MG63 (cell line): ENCODE results near the gene MFSD12. TPM values are rescaled to one million over a fixed set of nuclear protein-coding genes. Genes with fewer than 3 reads are reported as not detected.

ENCODE experiments used
- DNase-seq: peaks from one replicate; pipeline ENCODE4 v3.0.0-alpha.2; 2020
- H3K27me3 ChIP-seq: fragments of 250-450 bp; sonication (Bioruptor Pico); 2 replicates; pipeline ENCODE4 v1.5.1; 2020; ENCODE audit warnings: mild to moderate bottlenecking, moderate library complexity
- H3K36me3 ChIP-seq: fragments of 250-450 bp; sonication (Bioruptor Pico); 2 replicates; pipeline ENCODE4 v1.5.1; 2020; ENCODE audit warnings: mild to moderate bottlenecking, moderate library complexity
- H3K4me3 ChIP-seq: fragments of 250-450 bp; sonication (Bioruptor Pico); 2 replicates; pipeline ENCODE4 v1.5.1; 2020; ENCODE audit warnings: mild to moderate bottlenecking, moderate library complexity
- H3K9me3 ChIP-seq: fragments of 250-450 bp; sonication (Bioruptor Pico); 2 replicates; pipeline ENCODE4 v1.5.1; 2020; ENCODE audit warnings: mild to moderate bottlenecking, moderate library complexity
- total RNA-seq: library from RNA; depleted of rRNA; stranded (reverse); fragments of >200 nt; shearing (Covaris generic); gene quantifications from 2 replicates; pipeline ENCODE4 v1.2.3, GENCODE V29; 2014; ENCODE audit warnings: low replicate concordance

Gene MFSD12
- total RNA-seq, 1 experiment from 2014 or later, result 26.4 TPM

- H3K36me3 ChIP-seq, result no peaks in the 10 kb centered on the region
Observed at GRCh38 chr19:3523361-3524077, 33.9 kb downstream of the MFSD12 start.

GRCh38 chr19:3522421-3523360, 34.7 kb downstream of the MFSD12 start:
- no peak for DNase-seq
- Histone ChIP-seq H3K36me3 (no peaks in the 10 kb centered on the region), H3K27me3 (no peaks in the 10 kb centered on the region), H3K4me3 (no peak overlapping the region), H3K9me3 (no peaks in the 10 kb centered on the region)

More at GRCh38 chr19:3523361-3524077, 33.9 kb downstream of the MFSD12 start:
- Histone ChIP-seq H3K27me3 (no peaks in the 10 kb centered on the region), H3K9me3 (no peaks in the 10 kb centered on the region), H3K4me3 (no peak overlapping the region)
- no peak for DNase-seq

GRCh38 chr19:3521104-3521445, 36.3 kb downstream of the MFSD12 start:
- Histone ChIP-seq H3K9me3 (no peaks in the 10 kb centered on the region), H3K4me3 (no peak overlapping the region), H3K27me3 (no peaks in the 10 kb centered on the region), H3K36me3 (no peaks in the 10 kb centered on the region)
- no peak for DNase-seq

- no peak for DNase-seq
- H3K36me3 ChIP-seq, result no peaks in the 10 kb centered on the region
- no peaks in the 10 kb centered on the region for H3K27me3 ChIP-seq
- no peak overlapping the region for H3K4me3 ChIP-seq
- no peaks in the 10 kb centered on the region for H3K9me3 ChIP-seq
Observed at GRCh38 chr19:3520166-3521103, 37.0 kb downstream of the MFSD12 start.

GRCh38 chr19:3519126-3519525, 38.3 kb downstream of the MFSD12 start:
- no peak overlapping the region for H3K4me3 ChIP-seq
- H3K36me3 ChIP-seq, result no peaks in the 10 kb centered on the region
- DNase-seq, result no peak

GRCh38 chr19:3518659-3519058, 38.7 kb downstream of the MFSD12 start:
- no peak for DNase-seq
- Histone ChIP-seq H3K4me3 (no peak overlapping the region), H3K27me3 (no peaks in the 10 kb centered on the region)

More at GRCh38 chr19:3519126-3519525, 38.3 kb downstream of the MFSD12 start:
- Histone ChIP-seq H3K27me3 (no peaks in the 10 kb centered on the region), H3K9me3 (no peaks in the 10 kb centered on the region)

GRCh38 chr19:3518255-3518654, 39.1 kb downstream of the MFSD12 start:
- H3K36me3 ChIP-seq, result no peaks in the 10 kb centered on the region
- no peak for DNase-seq
- no peak overlapping the region for H3K4me3 ChIP-seq
- H3K9me3 ChIP-seq, result no peaks in the 10 kb centered on the region
- no peaks in the 10 kb centered on the region for H3K27me3 ChIP-seq

More at GRCh38 chr19:3518659-3519058, 38.7 kb downstream of the MFSD12 start:
- H3K36me3 ChIP-seq, result no peaks in the 10 kb centered on the region
- H3K9me3 ChIP-seq, result no peaks in the 10 kb centered on the region

GRCh38 chr19:3517638-3518037, 39.7 kb downstream of the MFSD12 start:
- DNase-seq, result no peak
- Histone ChIP-seq H3K36me3 (no peaks in the 10 kb centered on the region), H3K9me3 (no peaks in the 10 kb centered on the region), H3K27me3 (no peaks in the 10 kb centered on the region), H3K4me3 (no peak overlapping the region)

- no peak overlapping the region for H3K4me3 ChIP-seq
- no peaks in the 10 kb centered on the region for H3K9me3 ChIP-seq
- no peak for DNase-seq
- no peaks in the 10 kb centered on the region for H3K27me3 ChIP-seq
- H3K36me3 ChIP-seq, result no peaks in the 10 kb centered on the region
Observed at GRCh38 chr19:3516675-3517207, 40.6 kb downstream of the MFSD12 start.

GRCh38 chr19:3515891-3516422, 41.4 kb downstream of the MFSD12 start:
- H3K4me3 ChIP-seq, result no peak overlapping the region
- no peaks in the 10 kb centered on the region for H3K9me3 ChIP-seq
- H3K36me3 ChIP-seq, result no peaks in the 10 kb centered on the region; the same call in 1 of the 2 replicates
- H3K27me3 ChIP-seq, result no peaks in the 10 kb centered on the region
- DNase-seq, result no peak

- Histone ChIP-seq H3K9me3 (no peaks in the 10 kb centered on the region), H3K4me3 (no peak overlapping the region), H3K27me3 (no peaks in the 10 kb centered on the region), H3K36me3 (no peaks in the 10 kb centered on the region; the same call in none of the 2 replicates)
- DNase-seq, result no peak
Observed at GRCh38 chr19:3514930-3515329, 42.5 kb downstream of the MFSD12 start.

GRCh38 chr19:3513229-3514140, 43.9 kb downstream of the MFSD12 start:
- H3K36me3 ChIP-seq, result peaks cover 5% of the 10 kb centered on the region

GRCh38 chr19:3512562-3513228, 44.7 kb downstream of the MFSD12 start:
- H3K27me3 ChIP-seq, result no peaks in the 10 kb centered on the region
- H3K9me3 ChIP-seq, result no peaks in the 10 kb centered on the region
- DNase-seq, result no peak
- H3K4me3 ChIP-seq, result no peak overlapping the region
- peaks cover 5% of the 10 kb centered on the region for H3K36me3 ChIP-seq

More at GRCh38 chr19:3513229-3514140, 43.9 kb downstream of the MFSD12 start:
- no peaks in the 10 kb centered on the region for H3K27me3 ChIP-seq
- H3K4me3 ChIP-seq, result no peak overlapping the region
- no peaks in the 10 kb centered on the region for H3K9me3 ChIP-seq
- no peak for DNase-seq

- DNase-seq, result no peak
- H3K36me3 ChIP-seq, result peaks cover 5% of the 10 kb centered on the region
- no peak overlapping the region for H3K4me3 ChIP-seq
- H3K27me3 ChIP-seq, result no peaks in the 10 kb centered on the region
- no peaks in the 10 kb centered on the region for H3K9me3 ChIP-seq
Observed at GRCh38 chr19:3511506-3512251, 45.7 kb downstream of the MFSD12 start.
